ENCODE data around the gene AGAP1. TPM values are rescaled to one million over a fixed set of nuclear protein-coding genes. Genes with fewer than 3 reads are reported as not detected.
A peak's percentile ranks its signal among the peaks of the same experiment; 100 is the strongest.

The AGAP1 gene
- total RNA-seq, 1 donor from 2014 or later = 33.4 TPM

DNA sequence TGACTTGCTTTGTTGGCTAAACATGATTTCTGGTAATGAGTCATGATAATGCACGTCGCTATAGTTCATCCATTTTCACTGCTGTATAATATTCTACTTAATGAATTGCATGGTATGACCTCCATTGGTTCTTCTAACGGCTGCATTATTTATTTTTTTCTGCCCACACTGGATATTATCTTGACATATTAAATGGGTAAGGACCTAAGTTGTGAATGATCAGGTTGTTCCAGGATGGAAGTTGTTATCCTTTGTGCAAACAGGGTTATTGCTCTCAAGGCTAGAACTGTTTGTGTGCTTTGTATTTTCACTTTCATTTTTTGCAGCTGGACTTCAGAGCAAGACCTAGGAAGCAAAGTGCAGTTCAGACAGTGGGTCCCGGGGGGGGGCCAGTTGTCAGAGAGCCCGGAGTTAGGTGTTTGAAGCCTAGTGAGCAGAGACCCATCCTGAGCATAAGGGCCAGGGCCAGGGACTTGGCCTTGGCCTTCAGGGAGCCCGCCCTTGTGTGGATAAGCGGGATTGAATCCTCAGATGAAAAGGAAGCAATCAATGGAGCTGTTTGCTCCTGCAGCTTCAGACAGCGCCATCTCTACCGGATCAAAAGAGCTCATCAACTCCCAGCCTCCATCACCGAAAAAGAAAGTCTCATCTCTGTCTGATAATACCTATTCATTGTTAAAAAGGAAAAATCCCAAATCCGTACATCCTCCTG lies 48.2 kb downstream of the AGAP1 start:
- DNase-seq (peak; percentile 6), ATAC-seq (no peak)
- Histone ChIP-seq H3K9me3 (no peaks in the 10 kb centered on the region), H3K4me1 (peaks cover 6% of the 10 kb centered on the region), H3K27me3 (no peaks in the 10 kb centered on the region), H3K4me3 (no peak overlapping the region), H3K27ac (no peak overlapping the region), H3K36me3 (no peaks in the 10 kb centered on the region)
- intact Hi-C loops (cut with DNase I) = no loop called here
- no peak for TF ChIP-seq CTCF (IDR thresholded peaks at IDR 0.05)

GRCh38 chr2:235542733-235543127 lies 48.9 kb downstream of the AGAP1 start:
- H3K27ac ChIP-seq = no peak overlapping the region
- no peak for ATAC-seq
- H3K27me3 ChIP-seq = no peaks in the 10 kb centered on the region
- intact Hi-C loops (cut with DNase I) = no loop called here
- TF ChIP-seq CTCF (IDR thresholded peaks at IDR 0.05) = no peak
- no peaks in the 10 kb centered on the region for H3K36me3 ChIP-seq
- DNase-seq = no peak
- peaks cover 6% of the 10 kb centered on the region for H3K4me1 ChIP-seq
- H3K9me3 ChIP-seq = no peaks in the 10 kb centered on the region
- H3K4me3 ChIP-seq = no peak overlapping the region

DNA sequence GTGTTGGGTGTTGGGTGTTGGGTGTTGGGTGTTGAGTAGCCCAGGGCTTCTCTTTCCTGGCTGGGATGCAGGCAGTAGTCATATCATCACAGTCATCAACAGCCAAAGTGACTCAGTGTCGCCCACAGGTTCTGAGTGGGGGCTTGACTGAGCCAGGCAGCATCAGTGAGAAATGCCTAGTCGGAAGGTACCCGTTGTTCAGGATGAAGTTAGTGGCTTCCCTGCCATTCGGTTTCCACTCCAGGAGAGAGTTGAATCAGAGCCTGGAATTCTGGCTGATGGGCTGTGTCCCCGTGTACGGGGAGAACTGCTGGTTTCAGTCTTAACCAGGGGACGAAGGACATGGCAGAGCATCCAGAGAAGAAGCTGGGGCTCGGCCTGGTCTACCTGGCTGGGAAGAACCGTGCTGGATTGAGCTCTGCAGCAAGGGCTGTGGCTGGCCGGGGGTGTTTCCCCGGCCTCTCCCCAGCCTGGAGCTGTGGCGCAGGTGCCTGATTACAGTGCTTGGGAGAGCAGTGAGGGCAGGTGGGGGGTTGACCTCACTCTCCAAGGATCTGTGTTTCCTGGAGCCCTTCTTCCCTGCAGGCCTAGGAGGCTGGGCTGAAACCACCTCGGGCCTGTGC lies 49.4 kb downstream of the AGAP1 start:
- no peak for ATAC-seq
- DNase-seq = peak; percentile 49
- H3K36me3 ChIP-seq = no peaks in the 10 kb centered on the region

DNA sequence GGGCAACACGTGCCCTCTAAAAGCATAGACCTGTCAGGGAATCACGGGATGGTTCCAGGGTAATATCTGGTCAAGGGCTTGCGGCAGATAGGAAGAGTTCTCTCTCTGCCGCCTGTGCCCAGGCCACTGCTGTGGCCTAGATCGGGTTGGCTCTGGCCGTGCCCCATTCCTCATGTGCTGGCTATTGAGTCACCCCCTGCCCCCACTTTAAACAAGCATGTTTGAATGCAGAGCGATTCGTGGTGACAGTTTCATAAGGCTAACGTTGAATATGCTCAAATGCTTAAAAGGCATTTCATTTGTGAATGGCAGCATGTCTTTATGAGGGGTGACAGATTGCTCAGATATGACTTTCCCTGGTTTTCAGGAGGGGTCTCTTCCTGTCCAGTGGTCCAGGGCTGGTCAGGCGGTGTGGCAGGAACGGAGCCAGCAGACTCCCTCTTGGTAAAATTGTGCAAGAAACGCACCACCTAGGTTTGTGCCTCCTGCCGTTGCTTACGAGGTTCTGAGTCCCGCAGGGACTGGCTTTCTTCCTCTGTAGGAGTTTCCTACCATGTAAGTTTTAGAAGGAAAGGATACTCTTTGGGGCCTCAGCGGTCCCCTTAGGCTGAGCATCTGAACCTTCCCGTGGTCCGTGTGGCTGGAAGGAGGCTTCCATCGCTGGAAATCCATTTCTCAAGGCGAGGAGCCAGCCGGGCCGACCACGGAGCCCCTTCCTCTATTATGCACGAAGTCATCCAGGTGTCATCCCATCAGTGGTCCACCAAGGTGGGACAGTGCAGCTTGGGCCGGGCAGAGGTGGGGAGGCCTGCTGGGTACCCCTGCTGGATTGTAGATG lies 50.2 kb downstream of the AGAP1 start:
- DNase-seq = peak; percentile 41
- Histone ChIP-seq H3K4me1 (peaks cover 6% of the 10 kb centered on the region), H3K27ac (no peak overlapping the region), H3K27me3 (no peaks in the 10 kb centered on the region), H3K4me3 (no peak overlapping the region), H3K36me3 (no peaks in the 10 kb centered on the region), H3K9me3 (no peaks in the 10 kb centered on the region)
- intact Hi-C loops (cut with DNase I) = no loop called here
- peak; percentile 7 for ATAC-seq
- TF ChIP-seq CTCF (IDR thresholded peaks at IDR 0.05) = no peak

More for the DNA sequence above, 49.4 kb downstream of the AGAP1 start:
- TF ChIP-seq CTCF (IDR thresholded peaks at IDR 0.05) = no peak
- intact Hi-C loops (cut with DNase I) = no loop called here
- Histone ChIP-seq H3K9me3 (no peaks in the 10 kb centered on the region), H3K27ac (no peak overlapping the region), H3K27me3 (no peaks in the 10 kb centered on the region), H3K4me3 (no peak overlapping the region), H3K4me1 (peaks cover 6% of the 10 kb centered on the region)

- peaks cover 6% of the 10 kb centered on the region for H3K4me1 ChIP-seq
- DNase-seq (no peak), ATAC-seq (no peak)
- intact Hi-C loops (cut with DNase I) = no loop called here
- H3K4me3 ChIP-seq = no peak overlapping the region
- H3K9me3 ChIP-seq = no peaks in the 10 kb centered on the region
- no peak overlapping the region for H3K27ac ChIP-seq
- no peaks in the 10 kb centered on the region for H3K27me3 ChIP-seq
- no peaks in the 10 kb centered on the region for H3K36me3 ChIP-seq
- TF ChIP-seq CTCF (IDR thresholded peaks at IDR 0.05) = no peak
Observed at GRCh38 chr2:235544689-235544969, 50.8 kb downstream of the AGAP1 start.
